Uterus (tissue), 4 donors: ENCODE results near the gene TSHZ1. TPM values are rescaled to one million over a fixed set of nuclear protein-coding genes. Genes with fewer than 3 reads are reported as not detected.

Experiments used
- DNase-seq, 2 donors: peaks; one replicate each; pipeline ENCODE4 v3.0.0-alpha.2; 2019 to 2020
- H3K27ac ChIP-seq, 2 donors: fragments of 200-600 bp; sonication (generic); 1 replicate in 1 of 2; 2 replicates in 1 of 2; pipeline ENCODE4 v1.5.1; 2016 to 2018
- H3K27me3 ChIP-seq, 2 donors: fragments of 200-600 bp; sonication (generic); one replicate each; pipeline ENCODE4 v1.5.1; 2018 to 2019; ENCODE audit warnings: control low read depth in 1 of 2
- H3K36me3 ChIP-seq, 2 donors: fragments of 200-600 bp; sonication (generic); one replicate each; pipeline ENCODE4 v1.5.1; 2019; ENCODE audit warnings: control low read depth in 1 of 2
- H3K4me1 ChIP-seq, 2 donors: fragments of 200-600 bp; sonication (generic); one replicate each; pipeline ENCODE4 v1.5.1; 2018 to 2019; ENCODE audit warnings: control low read depth in 1 of 2
- H3K4me3 ChIP-seq, 2 donors: fragments of 200-600 bp; sonication (generic); 1 replicate in 1 of 2; 2 replicates in 1 of 2; pipeline ENCODE4 v1.5.1; 2018 to 2019; ENCODE audit warnings: mild to moderate bottlenecking in 1 of 2
- H3K9me3 ChIP-seq, 2 donors: fragments of 200-600 bp; sonication (generic); one replicate each; pipeline ENCODE4 v1.5.1; 2019; ENCODE audit warnings: control low read depth in 1 of 2
- POLR2A ChIP-seq, 2 donors: fragments of 450-650 bp; IDR thresholded peaks; one replicate each; pipeline ENCODE4 v1.6.1; 2016; ENCODE audit warnings: antibody characterized with exemption in 2 of 2, mild to moderate bottlenecking in 1 of 2, moderate library complexity in 1 of 2
- intact Hi-C: fragments of 100-400 bp; cut with DNase I; formaldehyde crosslinking; loops from one replicate; pipeline ENCODE4 v1.15.1; 2023; ENCODE audit warnings: low total_unique reads
- total RNA-seq, 4 donors: library from RNA; depleted of rRNA in 3 of 4; stranded (reverse); fragments of >200 nt in 3 of 4; gene quantifications; one replicate each; pipeline versions ENCODE4 v1.1.0 to v1.2.4, GENCODE V29; 2014 to 2023
- TF ChIP-seq, protein P1 (sequence below), 4 experiments: fragments of 200-600 bp in 2 of 4; fragments of 450-650 bp in 2 of 4; sonication (generic) in 2 of 4; IDR thresholded peaks; one replicate each; pipeline ENCODE4 v1.5.1; 2016 to 2019; ENCODE audit warnings: antibody characterized with exemption in 4 of 4, mild to moderate bottlenecking in 2 of 4, moderate library complexity in 1 of 4
- donor health status: DM: yes; HTN: yes; CAD: no.

The TSHZ1 gene
- total RNA-seq, 4 donors from 2014 or later: 10.0 to 31.9 (median 21.4) TPM

DNA sequence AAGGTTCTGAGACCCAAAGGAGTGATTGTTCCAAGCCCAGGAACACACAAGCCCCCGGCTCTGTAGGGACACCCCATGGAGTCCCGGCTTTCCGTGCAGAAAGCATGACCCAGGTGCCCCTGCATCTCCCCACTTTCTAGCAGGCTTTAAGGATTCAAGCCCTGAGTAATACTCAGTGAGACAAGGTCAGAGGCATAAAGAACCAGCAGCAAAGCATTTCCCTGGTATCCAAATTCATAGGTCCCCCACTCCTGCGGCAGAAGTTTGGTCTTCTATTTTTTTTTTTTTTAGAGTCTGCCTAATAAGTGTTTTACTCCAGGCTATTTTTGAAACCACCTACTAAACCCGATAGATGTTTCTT lies 16.3 kb downstream of the TSHZ1 start:
- no peak for DNase-seq
- Histone ChIP-seq H3K27ac (peak overlapping the region; percentile 7 to 62), H3K4me1 (no peaks in the 10 kb centered on the region), H3K4me3 (peak overlapping the region in 1 of 2 donors; percentile 9), H3K9me3 (no peaks in the 10 kb centered on the region), H3K36me3 (no peaks in the 10 kb centered on the region), H3K27me3 (no peaks in the 10 kb centered on the region)
- intact Hi-C loops: no loop called here
- TF ChIP-seq, protein P1, sequence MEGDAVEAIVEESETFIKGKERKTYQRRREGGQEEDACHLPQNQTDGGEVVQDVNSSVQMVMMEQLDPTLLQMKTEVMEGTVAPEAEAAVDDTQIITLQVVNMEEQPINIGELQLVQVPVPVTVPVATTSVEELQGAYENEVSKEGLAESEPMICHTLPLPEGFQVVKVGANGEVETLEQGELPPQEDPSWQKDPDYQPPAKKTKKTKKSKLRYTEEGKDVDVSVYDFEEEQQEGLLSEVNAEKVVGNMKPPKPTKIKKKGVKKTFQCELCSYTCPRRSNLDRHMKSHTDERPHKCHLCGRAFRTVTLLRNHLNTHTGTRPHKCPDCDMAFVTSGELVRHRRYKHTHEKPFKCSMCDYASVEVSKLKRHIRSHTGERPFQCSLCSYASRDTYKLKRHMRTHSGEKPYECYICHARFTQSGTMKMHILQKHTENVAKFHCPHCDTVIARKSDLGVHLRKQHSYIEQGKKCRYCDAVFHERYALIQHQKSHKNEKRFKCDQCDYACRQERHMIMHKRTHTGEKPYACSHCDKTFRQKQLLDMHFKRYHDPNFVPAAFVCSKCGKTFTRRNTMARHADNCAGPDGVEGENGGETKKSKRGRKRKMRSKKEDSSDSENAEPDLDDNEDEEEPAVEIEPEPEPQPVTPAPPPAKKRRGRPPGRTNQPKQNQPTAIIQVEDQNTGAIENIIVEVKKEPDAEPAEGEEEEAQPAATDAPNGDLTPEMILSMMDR (IDR thresholded peaks at IDR 0.05): no peak
- no peak for TF ChIP-seq POLR2A (IDR thresholded peaks at IDR 0.05)

DNA sequence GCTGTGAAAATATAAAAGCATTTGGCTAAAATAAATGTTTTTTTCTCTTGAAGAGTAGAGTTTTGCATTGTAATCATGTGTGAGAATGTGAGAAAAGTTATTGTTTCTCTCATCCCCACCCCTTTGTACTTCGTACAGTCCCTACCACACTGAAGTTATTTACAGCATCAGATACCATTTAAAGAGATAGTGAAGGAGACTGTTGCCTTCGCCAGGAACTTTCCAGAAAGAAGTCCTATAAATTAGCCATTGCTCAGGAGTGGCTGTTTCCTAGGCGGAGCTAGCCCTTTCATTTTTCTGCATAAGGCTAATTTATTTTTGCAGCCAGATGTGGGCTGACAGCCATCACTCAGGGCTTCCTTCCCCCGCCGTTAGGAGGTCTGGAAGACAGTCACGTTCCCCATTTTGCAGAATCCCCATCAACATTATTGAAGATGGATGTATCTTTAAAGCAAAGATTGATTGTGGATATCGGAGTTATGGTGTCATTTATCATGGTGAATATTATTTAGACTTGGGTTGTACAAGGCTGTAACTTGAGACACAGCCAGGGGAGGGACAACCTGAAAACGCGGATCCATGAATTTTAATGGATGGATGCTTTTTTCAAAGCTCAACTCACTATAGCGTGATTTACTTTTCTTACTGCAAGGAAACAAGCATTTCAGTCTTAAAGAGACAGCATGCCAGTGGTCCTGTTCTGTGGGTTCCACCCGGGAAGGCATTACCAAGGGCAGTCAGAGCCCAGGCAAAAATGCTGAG lies 17.1 kb downstream of the TSHZ1 start:
- H3K9me3 ChIP-seq: no peaks in the 10 kb centered on the region
- TF ChIP-seq, protein P1 (IDR thresholded peaks at IDR 0.05): no peak
- no peak for TF ChIP-seq POLR2A (IDR thresholded peaks at IDR 0.05)
- H3K4me3 ChIP-seq: peak overlapping the region in 1 of 2 donors; percentile 9
- H3K27ac ChIP-seq: peak overlapping the region in 1 of 2 donors; percentile 62
- intact Hi-C loops: no loop called here
- no peaks in the 10 kb centered on the region for H3K27me3 ChIP-seq
- H3K4me1 ChIP-seq: no peaks in the 10 kb centered on the region
- no peak for DNase-seq
- H3K36me3 ChIP-seq: no peaks in the 10 kb centered on the region

DNA sequence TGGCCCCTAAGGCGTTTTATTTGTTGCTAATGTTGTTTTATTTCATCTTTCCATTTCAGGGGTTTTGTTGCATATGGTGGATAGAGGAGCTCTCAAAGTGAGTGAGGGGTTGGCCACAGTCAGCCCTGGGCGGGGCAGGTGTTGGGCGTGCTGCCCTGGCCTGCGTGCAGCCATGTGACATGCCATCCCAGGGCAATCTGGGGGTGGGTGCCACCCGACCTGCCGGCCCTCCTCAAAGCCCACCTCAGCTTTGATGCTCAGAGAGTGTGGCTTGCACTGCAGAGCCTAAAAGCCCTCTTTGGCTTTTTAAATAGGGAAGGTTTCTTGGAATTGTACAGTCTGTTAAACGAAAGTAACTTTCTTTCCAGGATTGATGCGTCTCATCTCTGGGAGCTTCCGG lies 18.4 kb downstream of the TSHZ1 start:
- Histone ChIP-seq H3K36me3 (no peaks in the 10 kb centered on the region), H3K4me3 (no peak overlapping the region), H3K27ac (no peak overlapping the region), H3K27me3 (no peaks in the 10 kb centered on the region), H3K9me3 (no peaks in the 10 kb centered on the region), H3K4me1 (no peaks in the 10 kb centered on the region)
- no peak for DNase-seq
- intact Hi-C loops: no loop called here
- no peak for TF ChIP-seq POLR2A (IDR thresholded peaks at IDR 0.05)
- TF ChIP-seq, protein P1 (IDR thresholded peaks at IDR 0.05): no peak

DNA sequence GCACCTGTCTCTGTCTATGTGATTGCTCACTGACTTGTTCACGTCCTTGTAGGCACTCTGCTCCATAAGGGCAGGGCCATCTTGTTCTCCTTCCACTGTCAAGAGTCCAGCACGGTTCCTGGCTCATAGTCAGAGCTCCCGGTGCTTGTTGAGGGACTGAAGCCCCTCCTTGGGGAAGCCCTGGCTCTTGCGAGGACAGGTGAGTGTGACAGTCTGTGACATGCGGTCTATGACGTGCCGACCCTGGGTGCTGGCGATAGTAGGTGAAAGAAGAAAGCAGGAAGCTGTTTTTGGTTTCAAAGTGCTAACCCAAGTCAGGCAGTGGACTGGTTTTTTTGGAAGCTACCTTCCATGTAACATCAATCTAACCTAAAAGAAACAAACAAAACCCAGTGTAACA lies 18.8 kb downstream of the TSHZ1 start:
- no peaks in the 10 kb centered on the region for H3K4me1 ChIP-seq
- intact Hi-C loops: no loop called here
- DNase-seq: no peak

More for the DNA sequence above, 18.8 kb downstream of the TSHZ1 start:
- Histone ChIP-seq H3K4me3 (no peak overlapping the region), H3K9me3 (no peaks in the 10 kb centered on the region), H3K27me3 (no peaks in the 10 kb centered on the region), H3K36me3 (no peaks in the 10 kb centered on the region), H3K27ac (no peak overlapping the region)
- TF ChIP-seq, protein P1 (IDR thresholded peaks at IDR 0.05): no peak
- no peak for TF ChIP-seq POLR2A (IDR thresholded peaks at IDR 0.05)
